CD4-positive, alpha-beta T cell treated with Interleukin-15 for 1 hour (primary cell): ENCODE data around the gene SPATS1.
"Not testable (repeated sequence)": the region's sequence is repeated elsewhere in the genome, so short reads cannot be mapped to it uniquely, and the experiment has no call there.

Experiments used
- DNase-seq: peaks from one replicate; pipeline ENCODE4 v3.0.0-alpha.2; 2020

Gene SPATS1

GRCh38 chr6:44312901-44313788 lies 29.3 kb upstream of the SPATS1 start, which contains the start of gene AARS2:
Gene AARS2, minus strand, starts transcription at chr6:44313347. Its CDS starts 24 bp downstream, at chr6:44313323.
- peak; percentile 89 for DNase-seq

GRCh38 chr6:44314657-44315056 lies 27.8 kb upstream of the SPATS1 start:
- not testable (repeated sequence) for DNase-seq

GRCh38 chr6:44315516-44315915 lies 26.9 kb upstream of the SPATS1 start:
- no peak for DNase-seq

GRCh38 chr6:44315951-44316350 lies 26.5 kb upstream of the SPATS1 start:
- DNase-seq, result no peak

- no peak for DNase-seq
Observed at GRCh38 chr6:44316481-44316880, 26.0 kb upstream of the SPATS1 start.

GRCh38 chr6:44317136-44317631 lies 25.3 kb upstream of the SPATS1 start:
- not testable (repeated sequence) for DNase-seq

- DNase-seq, result no peak
Observed at GRCh38 chr6:44321210-44321609, 21.2 kb upstream of the SPATS1 start.

GRCh38 chr6:44327096-44327495 lies 15.4 kb upstream of the SPATS1 start:
- DNase-seq, result no peak

- DNase-seq, result no peak
Observed at GRCh38 chr6:44327760-44328159, 14.7 kb upstream of the SPATS1 start.

- DNase-seq, result not testable (repeated sequence)
Observed at GRCh38 chr6:44328203-44328602, 14.2 kb upstream of the SPATS1 start.

GRCh38 chr6:44329858-44330257 lies 12.6 kb upstream of the SPATS1 start:
- no peak for DNase-seq

- no peak for DNase-seq
Observed at GRCh38 chr6:44332585-44332984, 9.9 kb upstream of the SPATS1 start.

- no peak for DNase-seq
Observed at GRCh38 chr6:44333273-44333919, 9.1 kb upstream of the SPATS1 start.

- DNase-seq, result no peak
Observed at GRCh38 chr6:44333942-44334341, 8.5 kb upstream of the SPATS1 start.

GRCh38 chr6:44335631-44336030 lies 6.8 kb upstream of the SPATS1 start:
- DNase-seq, result no peak

GRCh38 chr6:44338228-44339122 lies 4.0 kb upstream of the SPATS1 start:
- peak; percentile 60 for DNase-seq

- DNase-seq, result no peak
Observed at GRCh38 chr6:44339301-44339700, 3.1 kb upstream of the SPATS1 start.

- no peak for DNase-seq
Observed at GRCh38 chr6:44339763-44340625, 2.5 kb upstream of the SPATS1 start.

- no peak for DNase-seq
Observed at GRCh38 chr6:44341095-44341890, 1.2 kb upstream of the SPATS1 start.

GRCh38 chr6:44342052-44342451 lies 398 bp upstream of the SPATS1 start:
- no peak for DNase-seq

GRCh38 chr6:44346818-44347217 lies 4.4 kb downstream of the SPATS1 start:
- DNase-seq, result not testable (repeated sequence)
